A549 (cell line): Measurements from ENCODE around the gene PCDH9. TPM values are rescaled to one million over a fixed set of nuclear protein-coding genes. Genes with fewer than 3 reads are reported as not detected.

Source experiments
- ATAC-seq, 2 experiments: fragments of 200-7000 bp in 1 of 2; fragments of >200 bp in 1 of 2; cut with Nextera tagmentation in 1 of 2; cut with Tn5 transposase in 1 of 2; 3 replicates each; pipeline versions ENCODE4 v1.8.0 to v1.9.1; 2018 to 2020; ENCODE audit warnings: mild to moderate bottlenecking in 1 of 2, moderate library complexity in 1 of 2
- CTCF ChIA-PET: fragments of 300-600 bp; sonication (Branson Sonifier 250); formaldehyde crosslinking; extraction: SDS; loops from one replicate; lab custom pipeline; 2021; ENCODE audit warnings: antibody characterized with exemption, inconsistent platforms; lab: Yijun Ruan, JAX
- POLR2A ChIA-PET: fragments of 350-600 bp; formaldehyde crosslinking; extraction: SDS; loops from one replicate; lab custom pipeline; 2021; ENCODE audit warnings: antibody characterized with exemption, inconsistent platforms; lab: Yijun Ruan, JAX
- DNase-seq, 2 experiments: peaks; one replicate each; pipeline versions ENCODE4 v3.0.0 to v3.0.0-alpha.2; 2011 to 2016; ENCODE audit warnings: low read depth in 1 of 2, low spot score in 1 of 2
- FAIRE-seq: peaks from 2 replicates; lab custom pipeline; 2011; peaks lifted over from hg19 to GRCh38; lab: Jason Lieb, UNC
- H3K27ac ChIP-seq, 2 experiments: fragments of >200 bp; sonication (Bioruptor Twin); formaldehyde crosslinking; 3 replicates each; pipeline ENCODE4 v1.5.1; 2016 to 2017
- H3K4me1 ChIP-seq: fragments of >200 bp; sonication (Bioruptor Twin); formaldehyde crosslinking; 3 replicates; pipeline ENCODE4 v1.6.1; 2016
- H3K4me2 ChIP-seq: fragments of >200 bp; sonication (Bioruptor Twin); formaldehyde crosslinking; 3 replicates; pipeline ENCODE4 v1.6.1; 2016
- H3K4me3 ChIP-seq: fragments of >200 bp; sonication (Bioruptor Twin); formaldehyde crosslinking; 3 replicates; pipeline ENCODE4 v1.5.1; 2016
- H3K9me3 ChIP-seq: fragments of >200 bp; sonication (Bioruptor Twin); formaldehyde crosslinking; 3 replicates; pipeline ENCODE4 v1.6.1; 2016
- CBX2 ChIP-seq: fragments of 200-600 bp; sonication (generic); IDR thresholded peaks from 2 replicates; pipeline ENCODE4 v1.6.1; 2016; ENCODE audit warnings: low read depth, mild to moderate bottlenecking, borderline replicate concordance
- CHD2 ChIP-seq: fragments of 150-350 bp; IDR thresholded peaks from 2 replicates; pipeline ENCODE4 v1.6.1; 2014; ENCODE audit warnings: low read length; ENCODE audit not compliant: partially characterized antibody
- CTCF ChIP-seq: fragments of >200 bp; sonication (Bioruptor Twin); formaldehyde crosslinking; IDR thresholded peaks from 3 replicates; pipeline ENCODE4 v1.5.1; 2016
- EHMT2 ChIP-seq: fragments of 200-600 bp; sonication (generic); IDR thresholded peaks from 2 replicates; pipeline ENCODE4 v1.6.1; 2016; ENCODE audit warnings: antibody characterized with exemption, low read depth, mild to moderate bottlenecking, moderate library complexity
- FOSB ChIP-seq: fragments of 250-450 bp; sonication (Bioruptor Pico); IDR thresholded peaks from 2 replicates; pipeline ENCODE4 v1.5.0; 2020; ENCODE audit warnings: mild to moderate bottlenecking, moderate library complexity
- GATA3 ChIP-seq: IDR thresholded peaks from 2 replicates; pipeline ENCODE4 v1.6.1; 2012; ENCODE audit warnings: borderline replicate concordance
- HES2 ChIP-seq: fragments of >200 bp; sonication (Bioruptor Twin); formaldehyde crosslinking; IDR thresholded peaks from 2 replicates; pipeline ENCODE4 v1.6.1; 2016
- HEYL ChIP-seq: fragments of 250-450 bp; sonication (Bioruptor Pico); IDR thresholded peaks from 2 replicates; pipeline ENCODE4 v1.8.0; 2021; ENCODE audit warnings: mild to moderate bottlenecking, moderate library complexity
- HOXB5 ChIP-seq: fragments of 250-450 bp; sonication (Bioruptor Pico); IDR thresholded peaks from 2 replicates; pipeline ENCODE4 v1.5.0; 2020; ENCODE audit warnings: mild to moderate bottlenecking, moderate library complexity
- JUNB ChIP-seq: fragments of >200 bp; sonication (Bioruptor Twin); formaldehyde crosslinking; IDR thresholded peaks from 2 replicates; pipeline ENCODE4 v1.6.1; 2016
- KDM1A ChIP-seq: fragments of 200-600 bp; sonication (generic); IDR thresholded peaks from 2 replicates; pipeline ENCODE4 v1.6.1; 2016; ENCODE audit warnings: low read depth, mild to moderate bottlenecking
- MAFK ChIP-seq: fragments of 450-650 bp; IDR thresholded peaks from 2 replicates; pipeline ENCODE4 v1.6.1; 2014; ENCODE audit not compliant: partially characterized antibody
- MAX ChIP-seq: IDR thresholded peaks from 2 replicates; pipeline ENCODE4 v1.6.1; 2012
- MYC ChIP-seq: IDR thresholded peaks from 2 replicates; pipeline ENCODE4 v1.6.1; 2012; ENCODE audit warnings: mild to moderate bottlenecking, inconsistent platforms, low read length, improper control_type of control experiment, borderline replicate concordance
- NPAS2 ChIP-seq: fragments of 250-450 bp; sonication (Bioruptor Pico); IDR thresholded peaks from 2 replicates; pipeline ENCODE4 v1.8.0; 2022; ENCODE audit warnings: mild to moderate bottlenecking, moderate library complexity, borderline replicate concordance
- PHF8 ChIP-seq: fragments of 200-600 bp; sonication (generic); IDR thresholded peaks from 2 replicates; pipeline ENCODE4 v1.6.1; 2016; ENCODE audit warnings: low read depth, mild to moderate bottlenecking, antibody characterized with exemption, moderate library complexity, borderline replicate concordance
- POLR2AphosphoS2 ChIP-seq: conservative IDR thresholded peaks from 2 replicates; pipeline ENCODE4 v1.6.1; 2012; ENCODE audit warnings: low read length, improper control_type of control experiment, inconsistent platforms
- RARB ChIP-seq: fragments of 250-450 bp; sonication (Bioruptor Pico); IDR thresholded peaks from 2 replicates; pipeline ENCODE4 v1.8.0; 2021; ENCODE audit warnings: mild to moderate bottlenecking, moderate library complexity
- SMC3 ChIP-seq: fragments of >200 bp; sonication (Bioruptor Twin); formaldehyde crosslinking; IDR thresholded peaks from 3 replicates; pipeline ENCODE4 v1.6.1; 2018; ENCODE audit warnings: inconsistent platforms
- SREBF2 ChIP-seq: fragments of 450-650 bp; IDR thresholded peaks from 2 replicates; pipeline ENCODE4 v1.6.1; 2014; ENCODE audit warnings: mild to moderate bottlenecking, moderate library complexity
- TFCP2L1 ChIP-seq: fragments of 250-450 bp; sonication (Bioruptor Pico); IDR thresholded peaks from 2 replicates; pipeline ENCODE4 v1.5.0; 2021; ENCODE audit warnings: mild to moderate bottlenecking
- ZFP36 ChIP-seq: fragments of 450-650 bp; IDR thresholded peaks from 2 replicates; pipeline ENCODE4 v1.6.1; 2014; ENCODE audit warnings: borderline replicate concordance; ENCODE audit not compliant: partially characterized antibody
- ZNF302 ChIP-seq: fragments of 250-450 bp; sonication (Bioruptor Pico); IDR thresholded peaks from 2 replicates; pipeline ENCODE4 v1.9.0; 2021; ENCODE audit warnings: inconsistent platforms, mild to moderate bottlenecking, moderate library complexity
- ZSCAN20 ChIP-seq: fragments of 250-450 bp; sonication (Bioruptor Pico); IDR thresholded peaks from 2 replicates; pipeline ENCODE4 v1.8.0; 2022; ENCODE audit warnings: mild to moderate bottlenecking, moderate library complexity
- WGBS: methylation state at CpG from one replicate; pipeline ENCODE4 v1.1.6; 2017; ENCODE audit errors: missing lambda C conversion rate; 5-methylcytosine and 5-hydroxymethylcytosine counted together
- polyA plus RNA-seq, 4 experiments: library from polyadenylated mRNA; depleted of rRNA in 3 of 4; stranded (reverse); fragments of >200 nt; fragmentation: RNase III in 1 of 4; extraction: RNeasy Plus Mini Kit Qiagen cat#74134 plus additional on column Dnase treatment in 1 of 4; gene quantifications; 2 replicates in 3 of 4; 3 replicates in 1 of 4; pipeline ENCODE4 v1.2.3, GENCODE V29; 2011 to 2017
- TF ChIP-seq, protein P1 (sequence below): fragments of 200-600 bp; sonication (generic); IDR thresholded peaks from 2 replicates; pipeline ENCODE4 v1.6.1; 2016; ENCODE audit warnings: antibody characterized with exemption, mild to moderate bottlenecking, moderate library complexity
- TF ChIP-seq, protein P2 (sequence below): fragments of 250-450 bp; sonication (Bioruptor Pico); IDR thresholded peaks from 2 replicates; pipeline ENCODE4 v1.5.0; 2021; ENCODE audit warnings: mild to moderate bottlenecking, moderate library complexity, borderline replicate concordance

PCDH9 gene
- polyA plus RNA-seq, 2 of the 4 experiments (the other 2 are of a cell fraction): 16.0 to 29.5 TPM

DNA sequence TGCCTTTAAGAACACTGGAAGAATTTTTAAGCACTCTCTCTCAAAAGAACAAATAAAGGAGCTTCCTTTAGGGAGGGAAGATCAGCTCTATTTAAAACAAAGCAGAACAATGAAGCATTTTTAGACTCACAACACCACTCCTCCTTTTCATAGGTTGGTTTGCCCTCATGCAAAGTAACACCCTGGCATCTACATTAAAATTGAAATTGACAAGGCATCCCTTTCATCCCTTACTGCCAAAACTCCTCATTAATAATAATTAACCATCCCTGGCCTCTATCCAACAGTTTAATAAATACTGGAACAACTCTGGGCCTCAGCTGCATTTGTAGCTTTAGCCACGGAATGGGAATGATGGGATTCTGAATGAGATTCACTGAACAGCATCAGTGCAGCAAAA is 929.1 kb downstream of the PCDH9 start:
- 10% methylated on average over 1 of the region's 1 CpG for WGBS
- POLR2A ChIA-PET: no interaction called here
- Histone ChIP-seq H3K4me1 (peaks cover 8% of the 10 kb centered on the region; the same call in 2 of the 3 replicates), H3K9me3 (peaks cover 11% of the 10 kb centered on the region; the same call in 2 of the 3 replicates), H3K4me2 (peak overlapping the region; percentile 28; the same call in 2 of the 3 replicates), H3K4me3 (no peak overlapping the region), H3K27ac (no peak overlapping the region)
- DNase-seq (peak in 1 of 2 experiments; percentile 8), FAIRE-seq (no peak), ATAC-seq (no peak)
- TF ChIP-seq PHF8: no peak
- TF ChIP-seq NPAS2 (CRISPR knock-in tag): no peak
- no peak for TF ChIP-seq CHD2
- no peak for TF ChIP-seq MAFK
- TF ChIP-seq TFCP2L1: no peak
- no peak for TF ChIP-seq ZFP36
- no peak for TF ChIP-seq FOSB
- TF ChIP-seq CTCF: no peak
- no peak for TF ChIP-seq SMC3
- no peak for TF ChIP-seq POLR2AphosphoS2
- no peak for TF ChIP-seq CBX2
- TF ChIP-seq HEYL (CRISPR knock-in tag): no peak
- TF ChIP-seq ZNF302 (CRISPR knock-in tag): no peak
- no peak for TF ChIP-seq HES2
- TF ChIP-seq HOXB5 (CRISPR knock-in tag): no peak
- no peak for TF ChIP-seq SREBF2
- no peak for TF ChIP-seq EHMT2
- no peak for TF ChIP-seq KDM1A
- TF ChIP-seq, protein P1, sequence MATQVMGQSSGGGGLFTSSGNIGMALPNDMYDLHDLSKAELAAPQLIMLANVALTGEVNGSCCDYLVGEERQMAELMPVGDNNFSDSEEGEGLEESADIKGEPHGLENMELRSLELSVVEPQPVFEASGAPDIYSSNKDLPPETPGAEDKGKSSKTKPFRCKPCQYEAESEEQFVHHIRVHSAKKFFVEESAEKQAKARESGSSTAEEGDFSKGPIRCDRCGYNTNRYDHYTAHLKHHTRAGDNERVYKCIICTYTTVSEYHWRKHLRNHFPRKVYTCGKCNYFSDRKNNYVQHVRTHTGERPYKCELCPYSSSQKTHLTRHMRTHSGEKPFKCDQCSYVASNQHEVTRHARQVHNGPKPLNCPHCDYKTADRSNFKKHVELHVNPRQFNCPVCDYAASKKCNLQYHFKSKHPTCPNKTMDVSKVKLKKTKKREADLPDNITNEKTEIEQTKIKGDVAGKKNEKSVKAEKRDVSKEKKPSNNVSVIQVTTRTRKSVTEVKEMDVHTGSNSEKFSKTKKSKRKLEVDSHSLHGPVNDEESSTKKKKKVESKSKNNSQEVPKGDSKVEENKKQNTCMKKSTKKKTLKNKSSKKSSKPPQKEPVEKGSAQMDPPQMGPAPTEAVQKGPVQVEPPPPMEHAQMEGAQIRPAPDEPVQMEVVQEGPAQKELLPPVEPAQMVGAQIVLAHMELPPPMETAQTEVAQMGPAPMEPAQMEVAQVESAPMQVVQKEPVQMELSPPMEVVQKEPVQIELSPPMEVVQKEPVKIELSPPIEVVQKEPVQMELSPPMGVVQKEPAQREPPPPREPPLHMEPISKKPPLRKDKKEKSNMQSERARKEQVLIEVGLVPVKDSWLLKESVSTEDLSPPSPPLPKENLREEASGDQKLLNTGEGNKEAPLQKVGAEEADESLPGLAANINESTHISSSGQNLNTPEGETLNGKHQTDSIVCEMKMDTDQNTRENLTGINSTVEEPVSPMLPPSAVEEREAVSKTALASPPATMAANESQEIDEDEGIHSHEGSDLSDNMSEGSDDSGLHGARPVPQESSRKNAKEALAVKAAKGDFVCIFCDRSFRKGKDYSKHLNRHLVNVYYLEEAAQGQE: no peak
- CTCF ChIA-PET: no interaction called here

DNA sequence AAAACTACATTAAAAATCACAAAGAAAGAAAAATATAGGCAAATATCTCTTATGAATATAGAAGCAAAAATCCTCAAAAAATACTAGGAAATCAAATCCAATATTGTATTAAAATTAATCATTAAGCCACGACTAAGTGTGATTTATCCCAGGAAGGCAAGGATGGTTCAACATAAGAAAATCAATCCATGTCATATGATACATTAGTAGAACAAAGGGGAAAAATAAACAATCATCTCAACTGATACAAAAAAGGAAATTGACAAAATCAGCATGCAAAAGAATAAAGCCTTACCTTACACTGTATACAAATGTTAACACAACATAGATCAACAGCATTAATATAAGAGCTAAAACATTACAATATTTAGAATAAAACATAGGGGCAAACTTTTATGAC is 933.3 kb downstream of the PCDH9 start:
- Histone ChIP-seq H3K4me1 (peaks cover 8% of the 10 kb centered on the region; the same call in 2 of the 3 replicates), H3K4me3 (no peak overlapping the region), H3K4me2 (no peak overlapping the region), H3K9me3 (peaks cover 11% of the 10 kb centered on the region; the same call in 2 of the 3 replicates), H3K27ac (no peak overlapping the region)
- FAIRE-seq (no peak), ATAC-seq (no peak), DNase-seq (no peak)
- 28% methylated on average over 1 of the region's 1 CpG for WGBS
- ChIA-PET CTCF (no interaction called here), POLR2A (no interaction called here)
- TF ChIP-seq, protein P2, sequence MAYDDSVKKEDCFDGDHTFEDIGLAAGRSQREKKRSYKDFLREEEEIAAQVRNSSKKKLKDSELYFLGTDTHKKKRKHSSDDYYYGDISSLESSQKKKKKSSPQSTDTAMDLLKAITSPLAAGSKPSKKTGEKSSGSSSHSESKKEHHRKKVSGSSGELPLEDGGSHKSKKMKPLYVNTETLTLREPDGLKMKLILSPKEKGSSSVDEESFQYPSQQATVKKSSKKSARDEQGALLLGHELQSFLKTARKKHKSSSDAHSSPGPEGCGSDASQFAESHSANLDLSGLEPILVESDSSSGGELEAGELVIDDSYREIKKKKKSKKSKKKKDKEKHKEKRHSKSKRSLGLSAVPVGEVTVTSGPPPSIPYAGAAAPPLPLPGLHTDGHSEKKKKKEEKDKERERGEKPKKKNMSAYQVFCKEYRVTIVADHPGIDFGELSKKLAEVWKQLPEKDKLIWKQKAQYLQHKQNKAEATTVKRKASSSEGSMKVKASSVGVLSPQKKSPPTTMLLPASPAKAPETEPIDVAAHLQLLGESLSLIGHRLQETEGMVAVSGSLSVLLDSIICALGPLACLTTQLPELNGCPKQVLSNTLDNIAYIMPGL (CRISPR knock-in tag): no peak
- TF ChIP-seq, protein P1: no peak
- TF ChIP-seq JUNB (no peak), POLR2AphosphoS2 (no peak), GATA3 (no peak), HES2 (no peak), ZNF302 (CRISPR knock-in tag) (no peak), ZSCAN20 (CRISPR knock-in tag) (no peak), MAX (no peak), SMC3 (no peak), RARB (no peak), MYC (no peak)
